Loucy (cell line): ENCODE measurements around the gene KNSTRN.

ENCODE experiments used
- H2AFZ ChIP-seq: fragments of 200-600 bp; sonication (generic); 2 replicates; pipeline ENCODE4 v1.6.0; 2016; ENCODE audit warnings: antibody characterized with exemption, mild to moderate bottlenecking, low read length, moderate library complexity
- H3F3A ChIP-seq: fragments of 200-600 bp; 2 replicates; pipeline ENCODE4 v1.6.0; 2016; ENCODE audit warnings: antibody characterized with exemption, low read depth, mild to moderate bottlenecking
- H3K27me3 ChIP-seq: fragments of 200-600 bp; sonication (generic); 2 replicates; pipeline ENCODE4 v1.6.1; 2014; ENCODE audit warnings: low read length, mild to moderate bottlenecking; ENCODE audit not compliant: insufficient read depth, poor library complexity, severe bottlenecking
- H3K36me3 ChIP-seq: fragments of 200-600 bp; sonication (generic); 2 replicates; pipeline ENCODE4 v1.6.1; 2016; ENCODE audit warnings: low read length; ENCODE audit not compliant: insufficient read depth
- H3K4me1 ChIP-seq: fragments of 200-600 bp; sonication (generic); 2 replicates; pipeline ENCODE4 v1.5.1; 2014; ENCODE audit warnings: low read length, mild to moderate bottlenecking; ENCODE audit not compliant: insufficient read depth, poor library complexity, severe bottlenecking
- H3K4me2 ChIP-seq: fragments of 200-600 bp; sonication (generic); 2 replicates; pipeline ENCODE4 v1.6.0; 2014; ENCODE audit warnings: antibody characterized with exemption, low read length, low read depth, mild to moderate bottlenecking; ENCODE audit not compliant: poor library complexity, severe bottlenecking
- H3K4me3 ChIP-seq: fragments of 200-600 bp; sonication (generic); 2 replicates; pipeline ENCODE4 v1.5.1; 2014; ENCODE audit warnings: low read length, mild to moderate bottlenecking, mixed read lengths; ENCODE audit not compliant: poor library complexity, severe bottlenecking
- H3K79me2 ChIP-seq: fragments of 200-600 bp; sonication (generic); 2 replicates; pipeline ENCODE4 v1.6.1; 2014; ENCODE audit warnings: low read length; ENCODE audit not compliant: insufficient read depth
- H3K9ac ChIP-seq: fragments of 200-600 bp; sonication (generic); 2 replicates; pipeline ENCODE4 v1.6.0; 2014; ENCODE audit warnings: mild to moderate bottlenecking, low read depth, low read length, moderate library complexity; ENCODE audit not compliant: poor library complexity, severe bottlenecking
- H3K9me2 ChIP-seq: fragments of 200-600 bp; sonication (generic); replicated peaks from 2 replicates; pipeline ENCODE4 v1.6.1; 2016; ENCODE audit warnings: low read depth, low read length, mixed read lengths
- H3K9me3 ChIP-seq: fragments of 200-600 bp; sonication (generic); 2 replicates; pipeline ENCODE4 v1.6.1; 2014; ENCODE audit warnings: mild to moderate bottlenecking, antibody characterized with exemption, low read length, low read depth; ENCODE audit not compliant: insufficient read depth
- H4K20me1 ChIP-seq: fragments of 200-600 bp; sonication (generic); 2 replicates; pipeline ENCODE4 v1.6.0; 2014; ENCODE audit warnings: antibody characterized with exemption, low read length, mild to moderate bottlenecking; ENCODE audit not compliant: insufficient read depth, poor library complexity, severe bottlenecking
- CTCF ChIP-seq: fragments of 200-600 bp; sonication (generic); conservative IDR thresholded peaks from 2 replicates; pipeline ENCODE4 v1.5.1; 2014; ENCODE audit warnings: mild to moderate bottlenecking, antibody characterized with exemption, low read length
- EZH2phosphoT487 ChIP-seq: fragments of 200-600 bp; IDR thresholded peaks from 2 replicates; pipeline ENCODE4 v1.6.1; 2018; ENCODE audit warnings: antibody characterized with exemption, mild to moderate bottlenecking, moderate library complexity, borderline replicate concordance

KNSTRN gene

GRCh38 chr15:40342416-40343320 lies 39.9 kb upstream of the KNSTRN start:
- no peak overlapping the region for H3K4me3 ChIP-seq
- H4K20me1 ChIP-seq = no peaks in the 10 kb centered on the region
- H3K9me2 ChIP-seq = no peaks in the 10 kb centered on the region
- no peaks in the 10 kb centered on the region for H3K27me3 ChIP-seq
- no peaks in the 10 kb centered on the region for H3K9me3 ChIP-seq
- H2AFZ ChIP-seq = no peak overlapping the region
- no peaks in the 10 kb centered on the region for H3K79me2 ChIP-seq
- no peaks in the 10 kb centered on the region for H3F3A ChIP-seq
- no peaks in the 10 kb centered on the region for H3K4me1 ChIP-seq
- no peak overlapping the region for H3K4me2 ChIP-seq
- no peaks in the 10 kb centered on the region for H3K36me3 ChIP-seq
- H3K9ac ChIP-seq = no peak overlapping the region
- TF ChIP-seq EZH2phosphoT487 (no peak), CTCF (no peak)

- H3K36me3 ChIP-seq = no peaks in the 10 kb centered on the region
- no peaks in the 10 kb centered on the region for H3K9me3 ChIP-seq
- no peaks in the 10 kb centered on the region for H3K79me2 ChIP-seq
- H4K20me1 ChIP-seq = no peaks in the 10 kb centered on the region
- no peak overlapping the region for H3K9ac ChIP-seq
- no peaks in the 10 kb centered on the region for H3K4me1 ChIP-seq
- no peaks in the 10 kb centered on the region for H3F3A ChIP-seq
- TF ChIP-seq EZH2phosphoT487 (no peak), CTCF (no peak)
- H3K4me3 ChIP-seq = no peak overlapping the region
- no peak overlapping the region for H2AFZ ChIP-seq
- H3K9me2 ChIP-seq = no peaks in the 10 kb centered on the region
- H3K27me3 ChIP-seq = no peaks in the 10 kb centered on the region
- H3K4me2 ChIP-seq = no peak overlapping the region
Observed at GRCh38 chr15:40343512-40343911, 39.0 kb upstream of the KNSTRN start.

- no peaks in the 10 kb centered on the region for H3K9me3 ChIP-seq
- no peaks in the 10 kb centered on the region for H3K36me3 ChIP-seq
- H3K4me1 ChIP-seq = no peaks in the 10 kb centered on the region
- no peak overlapping the region for H3K4me3 ChIP-seq
- H3K4me2 ChIP-seq = no peak overlapping the region
- no peaks in the 10 kb centered on the region for H3K79me2 ChIP-seq
- TF ChIP-seq CTCF (no peak), EZH2phosphoT487 (no peak)
- H4K20me1 ChIP-seq = no peaks in the 10 kb centered on the region
- no peak overlapping the region for H3K9ac ChIP-seq
- H3K27me3 ChIP-seq = no peaks in the 10 kb centered on the region
- no peaks in the 10 kb centered on the region for H3K9me2 ChIP-seq
- H3F3A ChIP-seq = no peaks in the 10 kb centered on the region
- no peak overlapping the region for H2AFZ ChIP-seq
Observed at GRCh38 chr15:40344217-40344616, 38.3 kb upstream of the KNSTRN start.
